Loucy (cell line): ENCODE results near the gene SCIN.

ENCODE experiments used
- H2AFZ ChIP-seq: fragments of 200-600 bp; sonication (generic); 2 replicates; pipeline ENCODE4 v1.6.0; 2016; ENCODE audit warnings: antibody characterized with exemption, mild to moderate bottlenecking, low read length, moderate library complexity
- H3F3A ChIP-seq: fragments of 200-600 bp; 2 replicates; pipeline ENCODE4 v1.6.0; 2016; ENCODE audit warnings: antibody characterized with exemption, low read depth, mild to moderate bottlenecking
- H3K27me3 ChIP-seq: fragments of 200-600 bp; sonication (generic); 2 replicates; pipeline ENCODE4 v1.6.1; 2014; ENCODE audit warnings: low read length, mild to moderate bottlenecking; ENCODE audit not compliant: insufficient read depth, poor library complexity, severe bottlenecking
- H3K36me3 ChIP-seq: fragments of 200-600 bp; sonication (generic); 2 replicates; pipeline ENCODE4 v1.6.1; 2016; ENCODE audit warnings: low read length; ENCODE audit not compliant: insufficient read depth
- H3K4me1 ChIP-seq: fragments of 200-600 bp; sonication (generic); 2 replicates; pipeline ENCODE4 v1.5.1; 2014; ENCODE audit warnings: low read length, mild to moderate bottlenecking; ENCODE audit not compliant: insufficient read depth, poor library complexity, severe bottlenecking
- H3K4me2 ChIP-seq: fragments of 200-600 bp; sonication (generic); 2 replicates; pipeline ENCODE4 v1.6.0; 2014; ENCODE audit warnings: antibody characterized with exemption, low read length, low read depth, mild to moderate bottlenecking; ENCODE audit not compliant: poor library complexity, severe bottlenecking
- H3K4me3 ChIP-seq: fragments of 200-600 bp; sonication (generic); 2 replicates; pipeline ENCODE4 v1.5.1; 2014; ENCODE audit warnings: low read length, mild to moderate bottlenecking, mixed read lengths; ENCODE audit not compliant: poor library complexity, severe bottlenecking
- H3K79me2 ChIP-seq: fragments of 200-600 bp; sonication (generic); 2 replicates; pipeline ENCODE4 v1.6.1; 2014; ENCODE audit warnings: low read length; ENCODE audit not compliant: insufficient read depth
- H3K9ac ChIP-seq: fragments of 200-600 bp; sonication (generic); 2 replicates; pipeline ENCODE4 v1.6.0; 2014; ENCODE audit warnings: mild to moderate bottlenecking, low read depth, low read length, moderate library complexity; ENCODE audit not compliant: poor library complexity, severe bottlenecking
- H3K9me2 ChIP-seq: fragments of 200-600 bp; sonication (generic); replicated peaks from 2 replicates; pipeline ENCODE4 v1.6.1; 2016; ENCODE audit warnings: low read depth, low read length, mixed read lengths
- H3K9me3 ChIP-seq: fragments of 200-600 bp; sonication (generic); 2 replicates; pipeline ENCODE4 v1.6.1; 2014; ENCODE audit warnings: mild to moderate bottlenecking, antibody characterized with exemption, low read length, low read depth; ENCODE audit not compliant: insufficient read depth
- H4K20me1 ChIP-seq: fragments of 200-600 bp; sonication (generic); 2 replicates; pipeline ENCODE4 v1.6.0; 2014; ENCODE audit warnings: antibody characterized with exemption, low read length, mild to moderate bottlenecking; ENCODE audit not compliant: insufficient read depth, poor library complexity, severe bottlenecking
- CTCF ChIP-seq: fragments of 200-600 bp; sonication (generic); conservative IDR thresholded peaks from 2 replicates; pipeline ENCODE4 v1.5.1; 2014; ENCODE audit warnings: mild to moderate bottlenecking, antibody characterized with exemption, low read length
- EZH2phosphoT487 ChIP-seq: fragments of 200-600 bp; IDR thresholded peaks from 2 replicates; pipeline ENCODE4 v1.6.1; 2018; ENCODE audit warnings: antibody characterized with exemption, mild to moderate bottlenecking, moderate library complexity, borderline replicate concordance

Gene SCIN

GRCh38 chr7:12638851-12639456 is 68.4 kb downstream of the SCIN start:
- H3K9ac ChIP-seq: no peak overlapping the region
- peak overlapping the region; percentile 58 for H3K4me2 ChIP-seq
- H3K27me3 ChIP-seq: no peaks in the 10 kb centered on the region
- no peaks in the 10 kb centered on the region for H3F3A ChIP-seq
- no peaks in the 10 kb centered on the region for H3K79me2 ChIP-seq
- TF ChIP-seq EZH2phosphoT487 (no peak), CTCF (peak; percentile 72)
- no peak overlapping the region for H3K4me3 ChIP-seq
- H3K9me3 ChIP-seq: no peaks in the 10 kb centered on the region
- H3K36me3 ChIP-seq: no peaks in the 10 kb centered on the region
- H3K4me1 ChIP-seq: no peaks in the 10 kb centered on the region
- no peaks in the 10 kb centered on the region for H3K9me2 ChIP-seq
- H4K20me1 ChIP-seq: no peaks in the 10 kb centered on the region
- H2AFZ ChIP-seq: peak overlapping the region; percentile 84; the same call in 1 of the 2 replicates

GRCh38 chr7:12640299-12641096 is 70.0 kb downstream of the SCIN start:
- Histone ChIP-seq H3K4me3 (no peak overlapping the region), H2AFZ (no peak overlapping the region), H3K9ac (no peak overlapping the region), H3F3A (no peaks in the 10 kb centered on the region), H3K79me2 (no peaks in the 10 kb centered on the region), H3K27me3 (no peaks in the 10 kb centered on the region), H3K9me2 (no peaks in the 10 kb centered on the region), H3K36me3 (no peaks in the 10 kb centered on the region), H3K9me3 (no peaks in the 10 kb centered on the region), H3K4me1 (no peaks in the 10 kb centered on the region), H4K20me1 (no peaks in the 10 kb centered on the region), H3K4me2 (no peak overlapping the region)
- no peak for TF ChIP-seq EZH2phosphoT487
- no peak for TF ChIP-seq CTCF

- Histone ChIP-seq H2AFZ (no peak overlapping the region), H3K27me3 (no peaks in the 10 kb centered on the region), H3K9ac (no peak overlapping the region), H3F3A (no peaks in the 10 kb centered on the region), H4K20me1 (no peaks in the 10 kb centered on the region), H3K9me2 (no peaks in the 10 kb centered on the region), H3K36me3 (no peaks in the 10 kb centered on the region), H3K4me3 (no peak overlapping the region), H3K9me3 (no peaks in the 10 kb centered on the region), H3K4me1 (no peaks in the 10 kb centered on the region), H3K4me2 (no peak overlapping the region), H3K79me2 (no peaks in the 10 kb centered on the region)
- TF ChIP-seq CTCF: no peak
- TF ChIP-seq EZH2phosphoT487: no peak
Measured at GRCh38 chr7:12641196-12641595, 70.7 kb downstream of the SCIN start.
